ENCODE measurements around the gene PTRHD1. TPM values are rescaled to one million over a fixed set of nuclear protein-coding genes. Genes with fewer than 3 reads are reported as not detected.
A peak's percentile ranks its signal among the peaks of the same experiment; 100 is the strongest.

Gene PTRHD1
- total and polyA plus RNA-seq, 2 donors (not counting 1 experiment from before 2014, with no cell fraction given) = 20.2 to 29.8 TPM

DNA sequence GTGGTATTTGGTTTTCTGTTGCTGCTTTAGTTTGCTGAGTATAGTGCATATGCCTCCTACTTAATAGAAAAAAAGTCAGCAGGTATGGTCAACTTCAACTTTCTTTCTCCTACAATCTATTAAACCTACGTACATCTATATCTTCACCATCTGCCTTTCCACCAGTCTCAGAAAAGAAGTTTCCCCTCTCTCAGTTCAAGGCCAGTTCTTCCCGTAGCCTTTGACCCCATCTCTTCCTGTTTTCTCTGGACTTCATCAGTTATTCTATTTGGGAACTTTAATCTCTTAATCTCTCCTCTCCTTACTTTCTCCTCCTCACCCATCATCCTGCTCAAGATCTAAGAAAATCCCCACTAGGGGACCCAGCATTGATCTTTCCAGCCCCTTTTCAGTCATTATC lies 5.7 kb downstream of the PTRHD1 start:
- POLR2A ChIA-PET = interaction anchor here (0.7 kb wide), 1 partner anchor 1092 kb away, joined by 3 read pairs; no protein-coding TSS in a partner anchor
- no peak overlapping the region for H2AFZ ChIP-seq (ENCODE audit: insufficient read depth, low read depth, low read length, poor library complexity, severe bottlenecking)
- Mint-ChIP-seq H3K4me1 (peaks cover 30% of the 10 kb centered on the region), H3K4me3 (no peak overlapping the region), H3K9me3 (ENCODE audit: insufficient read depth) (no peaks in the 10 kb centered on the region), H3K27me3 (peaks cover 5% of the 10 kb centered on the region), H3K27ac (peak overlapping the region; percentile 79)
- H3K4me2 ChIP-seq (replicated peaks; ENCODE audit: low read depth, low read length, poor library complexity, severe bottlenecking) = no peak overlapping the region
- ATAC-seq (ENCODE audit: low read depth) (no peak), DNase-seq (no peak)
- CTCF ChIA-PET = no interaction called here
- H3K4me1 ChIP-seq (ENCODE audit: control insufficient read depth in 2 of 2, insufficient read depth in 2 of 2, low read length in 2 of 2) = peaks cover 28 to 35% of the 10 kb centered on the region in 2 donors
- no peak overlapping the region for H3K27ac ChIP-seq (ENCODE audit: low read length in 2 of 2)
- H3K9ac ChIP-seq (ENCODE audit: low read length) = no peak overlapping the region
- peaks cover 11% of the 10 kb centered on the region for H3K79me2 ChIP-seq (ENCODE audit: control insufficient read depth, insufficient read depth, low read length)
- no peaks in the 10 kb centered on the region for H4K20me1 ChIP-seq (ENCODE audit: control insufficient read depth, insufficient read depth, low read length, poor library complexity, severe bottlenecking)
- TF ChIP-seq, protein P1, sequence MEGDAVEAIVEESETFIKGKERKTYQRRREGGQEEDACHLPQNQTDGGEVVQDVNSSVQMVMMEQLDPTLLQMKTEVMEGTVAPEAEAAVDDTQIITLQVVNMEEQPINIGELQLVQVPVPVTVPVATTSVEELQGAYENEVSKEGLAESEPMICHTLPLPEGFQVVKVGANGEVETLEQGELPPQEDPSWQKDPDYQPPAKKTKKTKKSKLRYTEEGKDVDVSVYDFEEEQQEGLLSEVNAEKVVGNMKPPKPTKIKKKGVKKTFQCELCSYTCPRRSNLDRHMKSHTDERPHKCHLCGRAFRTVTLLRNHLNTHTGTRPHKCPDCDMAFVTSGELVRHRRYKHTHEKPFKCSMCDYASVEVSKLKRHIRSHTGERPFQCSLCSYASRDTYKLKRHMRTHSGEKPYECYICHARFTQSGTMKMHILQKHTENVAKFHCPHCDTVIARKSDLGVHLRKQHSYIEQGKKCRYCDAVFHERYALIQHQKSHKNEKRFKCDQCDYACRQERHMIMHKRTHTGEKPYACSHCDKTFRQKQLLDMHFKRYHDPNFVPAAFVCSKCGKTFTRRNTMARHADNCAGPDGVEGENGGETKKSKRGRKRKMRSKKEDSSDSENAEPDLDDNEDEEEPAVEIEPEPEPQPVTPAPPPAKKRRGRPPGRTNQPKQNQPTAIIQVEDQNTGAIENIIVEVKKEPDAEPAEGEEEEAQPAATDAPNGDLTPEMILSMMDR (IDR thresholded peaks at IDR 0.05) = no peak
- no peak for TF ChIP-seq EZH2 (IDR thresholded peaks at IDR 0.05; ENCODE audit: borderline replicate concordance, insufficient read depth, low read depth, low read length, poor library complexity, severe bottlenecking)
- no peak overlapping the region for H3K4me3 ChIP-seq (ENCODE audit: control extremely low read depth in 1 of 5, extremely low read depth in 1 of 5, insufficient read depth in 1 of 5, low read depth in 2 of 5, low read length in 4 of 5)
- 100% methylated on average over 2 of the region's 2 CpGs for WGBS (ENCODE audit: insufficient coverage)
- intact Hi-C loops (cut with micrococcal nuclease) = no loop called here
- H3K36me3 ChIP-seq (replicated peaks in 1 of 2; ENCODE audit: control extremely low read depth in 1 of 2, control insufficient read depth in 1 of 2, extremely low read depth in 1 of 2, insufficient read depth in 2 of 2, low read length in 1 of 2) = peaks cover 0 to 3% of the 10 kb centered on the region in 2 experiments
- H3K27me3 ChIP-seq (replicated peaks in 1 of 4; ENCODE audit: control extremely low read depth in 1 of 4, control insufficient read depth in 3 of 4, insufficient read depth in 4 of 4, low read length in 3 of 4) = peaks cover 0 to 29% (median 15%) of the 10 kb centered on the region in 4 experiments
- peaks cover 0 to 10% (median 6%) of the 10 kb centered on the region in 3 donors for H3K9me3 ChIP-seq (ENCODE audit: control extremely low read depth in 1 of 3, control insufficient read depth in 2 of 3, insufficient read depth in 1 of 3, low read length in 2 of 3)

DNA sequence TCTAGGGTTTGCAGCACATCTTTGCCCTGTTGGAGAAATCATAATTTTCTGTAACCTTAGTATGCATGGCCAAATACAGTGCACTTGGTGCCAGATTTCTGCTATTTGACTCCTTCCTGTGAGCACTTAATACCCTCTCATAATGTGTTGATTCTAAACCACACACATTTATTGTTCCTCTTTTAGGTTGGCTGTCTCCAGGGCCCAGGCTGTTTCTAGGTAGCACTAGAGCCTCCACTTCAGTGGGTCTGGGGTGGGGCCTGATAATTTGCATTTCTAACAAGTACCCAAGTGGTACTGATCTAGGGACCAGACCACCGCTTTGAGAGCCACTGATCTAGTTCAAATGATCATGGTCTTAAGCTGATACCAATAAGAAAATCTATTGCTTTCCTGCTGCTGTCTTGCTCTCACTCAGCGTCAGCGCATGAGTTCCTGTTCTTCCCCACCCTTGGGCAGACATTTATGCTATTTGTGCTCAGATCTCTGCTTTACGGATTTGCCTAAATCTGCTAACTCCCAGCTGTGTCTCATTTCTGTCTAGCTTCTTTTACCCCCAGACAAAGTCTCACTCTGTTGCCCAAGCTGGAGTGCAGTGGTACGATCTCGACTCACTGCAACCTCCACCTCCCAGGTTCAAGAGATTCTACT lies 7.4 kb downstream of the PTRHD1 start:
- H3K27ac ChIP-seq (ENCODE audit: low read length in 2 of 2) = peak overlapping the region; percentile 51 to 74
- ChIA-PET CTCF (no interaction called here), POLR2A (interaction anchor here (0.7 to 0.8 kb wide), 3 partner anchors 11 to 663 kb away, joined by 3 to 6 read pairs (median 3); partner anchors contain the start of gene PFN4)
- peaks cover 16% of the 10 kb centered on the region for H3K27me3 Mint-ChIP-seq
- H3K9ac ChIP-seq (ENCODE audit: low read length) = peak overlapping the region; percentile 2
- H3K27ac Mint-ChIP-seq = peak overlapping the region; percentile 92
- no peaks in the 10 kb centered on the region for H3K9me3 Mint-ChIP-seq (ENCODE audit: insufficient read depth)
- peaks cover 0 to 42% (median 23%) of the 10 kb centered on the region in 4 experiments for H3K27me3 ChIP-seq (replicated peaks in 1 of 4; ENCODE audit: control extremely low read depth in 1 of 4, control insufficient read depth in 3 of 4, insufficient read depth in 4 of 4, low read length in 3 of 4)
- H3K4me1 ChIP-seq (ENCODE audit: control insufficient read depth in 2 of 2, insufficient read depth in 2 of 2, low read length in 2 of 2) = peaks cover 23 to 27% of the 10 kb centered on the region in 2 donors
- peak overlapping the region; percentile 63 for H3K4me2 ChIP-seq (replicated peaks; ENCODE audit: low read depth, low read length, poor library complexity, severe bottlenecking)
- no peak for TF ChIP-seq EZH2 (IDR thresholded peaks at IDR 0.05; ENCODE audit: borderline replicate concordance, insufficient read depth, low read depth, low read length, poor library complexity, severe bottlenecking)
- TF ChIP-seq, protein P1 (IDR thresholded peaks at IDR 0.05) = no peak
- ATAC-seq (ENCODE audit: low read depth) (peak; percentile 97), DNase-seq (peak; percentile 87)
- peaks cover 3% of the 10 kb centered on the region for H3K79me2 ChIP-seq (ENCODE audit: control insufficient read depth, insufficient read depth, low read length)
- H3K9me3 ChIP-seq (ENCODE audit: control extremely low read depth in 1 of 3, control insufficient read depth in 2 of 3, insufficient read depth in 1 of 3, low read length in 2 of 3) = peaks cover 0 to 10% (median 6%) of the 10 kb centered on the region in 3 donors
- peaks cover 25% of the 10 kb centered on the region for H3K4me1 Mint-ChIP-seq
- intact Hi-C loops (cut with micrococcal nuclease) = loop anchor here (1.0 to 2.0 kb wide), 2 partner anchors 8 to 295 kb away; partner anchors contain the start of genes CENPO, NCOA1 and PTRHD1
- H3K4me3 Mint-ChIP-seq = peak overlapping the region; percentile 76
- H3K4me3 ChIP-seq (ENCODE audit: control extremely low read depth in 1 of 5, extremely low read depth in 1 of 5, insufficient read depth in 1 of 5, low read depth in 2 of 5, low read length in 4 of 5) = peak overlapping the region in 4 of 5 experiments; percentile 27 to 44 (median 29)
- peak overlapping the region; percentile 19 for H2AFZ ChIP-seq (ENCODE audit: insufficient read depth, low read depth, low read length, poor library complexity, severe bottlenecking)
- WGBS (ENCODE audit: insufficient coverage) = 2% methylated on average over 6 of the region's 6 CpGs
- no peaks in the 10 kb centered on the region for H4K20me1 ChIP-seq (ENCODE audit: control insufficient read depth, insufficient read depth, low read length, poor library complexity, severe bottlenecking)
- H3K36me3 ChIP-seq (replicated peaks in 1 of 2; ENCODE audit: control extremely low read depth in 1 of 2, control insufficient read depth in 1 of 2, extremely low read depth in 1 of 2, insufficient read depth in 2 of 2, low read length in 1 of 2) = peaks cover 0 to 3% of the 10 kb centered on the region in 2 experiments
